GM19239 (cell line): ENCODE measurements around the gene ENGASE.

Experiments used
- DNase-seq: peaks from one replicate; pipeline ENCODE4 v3.0.0; 2011; ENCODE audit warnings: low spot score; ENCODE audit not compliant: insufficient read length
- FAIRE-seq: peaks from 2 replicates; lab custom pipeline; 2011; peaks lifted over from hg19 to GRCh38; lab: Jason Lieb, UNC

The ENGASE gene

GRCh38 chr17:79089720-79090442, 15.3 kb downstream of the ENGASE start:
- DNase-seq (no peak), FAIRE-seq (no peak)

- FAIRE-seq (no peak), DNase-seq (no peak)
Observed at GRCh38 chr17:79090443-79091225, 16.0 kb downstream of the ENGASE start.

GRCh38 chr17:79091226-79091670, 16.6 kb downstream of the ENGASE start:
- FAIRE-seq (no peak), DNase-seq (no peak)

- DNase-seq (no peak), FAIRE-seq (no peak)
Observed at GRCh38 chr17:79092567-79092966, 17.9 kb downstream of the ENGASE start.

GRCh38 chr17:79093270-79093669, 18.6 kb downstream of the ENGASE start:
- FAIRE-seq = no peak
- no peak for DNase-seq

GRCh38 chr17:79094261-79094660, 19.6 kb downstream of the ENGASE start:
- DNase-seq (no peak), FAIRE-seq (no peak)

- DNase-seq = no peak
- no peak for FAIRE-seq
Observed at GRCh38 chr17:79095345-79096055, 20.9 kb downstream of the ENGASE start.

- no peak for FAIRE-seq
Observed at GRCh38 chr17:79096477-79096876, 21.9 kb downstream of the ENGASE start.

GRCh38 chr17:79097226-79098055, 22.8 kb downstream of the ENGASE start:
- no peak for FAIRE-seq
- DNase-seq = no peak

More at GRCh38 chr17:79096477-79096876, 21.9 kb downstream of the ENGASE start:
- DNase-seq = no peak

- DNase-seq = no peak
- FAIRE-seq = no peak
Observed at GRCh38 chr17:79098282-79098867, 23.8 kb downstream of the ENGASE start.

- FAIRE-seq = no peak
- DNase-seq = no peak
Observed at GRCh38 chr17:79100405-79100804, 25.8 kb downstream of the ENGASE start.

- DNase-seq = no peak
- FAIRE-seq = no peak
Observed at GRCh38 chr17:79101111-79101673, 26.6 kb downstream of the ENGASE start.

GRCh38 chr17:79102214-79102613, 27.6 kb downstream of the ENGASE start:
- no peak for FAIRE-seq
- DNase-seq = no peak

- DNase-seq (no peak), FAIRE-seq (no peak)
Observed at GRCh38 chr17:79104898-79105600, 30.4 kb downstream of the ENGASE start.

- FAIRE-seq = no peak
- DNase-seq = no peak
Observed at GRCh38 chr17:79105937-79106336, 31.3 kb downstream of the ENGASE start.

GRCh38 chr17:79106958-79107357, 32.3 kb downstream of the ENGASE start:
- DNase-seq (no peak), FAIRE-seq (no peak)

- no peak for FAIRE-seq
- DNase-seq = no peak
Observed at GRCh38 chr17:79107499-79108231, 33.0 kb downstream of the ENGASE start.

- DNase-seq = no peak
- FAIRE-seq = no peak
Observed at GRCh38 chr17:79108232-79108850, 33.7 kb downstream of the ENGASE start.
